Measurements from ENCODE around the gene PRKCA.
A peak's percentile ranks its signal among the peaks of the same experiment; 100 is the strongest.
"Not testable (repeated sequence)": the region's sequence is repeated elsewhere in the genome, so short reads cannot be mapped to it uniquely, and the experiment has no call there.

PRKCA gene

GRCh38 chr17:66283971-66284370 lies 18.4 kb upstream of the PRKCA start:
- intact Hi-C loops (cut with DNase I), result no loop called here
- DNase-seq, result no peak

DNA sequence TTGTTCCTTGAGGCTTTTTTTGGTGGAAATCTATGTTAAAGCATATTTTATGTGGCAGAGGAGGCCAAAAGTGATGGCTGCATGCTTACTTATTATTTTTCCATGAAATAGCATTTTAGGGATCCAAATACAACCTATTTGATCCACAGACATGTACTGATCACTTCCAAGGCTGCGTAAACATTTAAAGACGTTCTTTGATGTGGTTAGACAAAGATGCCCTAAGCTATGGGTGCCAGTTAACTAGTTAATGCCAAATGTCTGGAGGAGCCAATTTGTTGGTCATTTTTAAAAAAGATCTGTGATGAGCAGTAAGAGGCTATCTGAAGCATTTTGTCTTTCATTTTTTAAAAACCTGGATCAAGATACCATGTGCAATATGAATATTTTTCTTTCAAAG lies 17.3 kb upstream of the PRKCA start:
- intact Hi-C loops (cut with DNase I), result no loop called here
- DNase-seq, result no peak

- intact Hi-C loops (cut with DNase I), result no loop called here
- no peak for DNase-seq
These were observed 14.5 kb upstream of the PRKCA start for GRCh38 chr17:66287911-66288310.

DNA sequence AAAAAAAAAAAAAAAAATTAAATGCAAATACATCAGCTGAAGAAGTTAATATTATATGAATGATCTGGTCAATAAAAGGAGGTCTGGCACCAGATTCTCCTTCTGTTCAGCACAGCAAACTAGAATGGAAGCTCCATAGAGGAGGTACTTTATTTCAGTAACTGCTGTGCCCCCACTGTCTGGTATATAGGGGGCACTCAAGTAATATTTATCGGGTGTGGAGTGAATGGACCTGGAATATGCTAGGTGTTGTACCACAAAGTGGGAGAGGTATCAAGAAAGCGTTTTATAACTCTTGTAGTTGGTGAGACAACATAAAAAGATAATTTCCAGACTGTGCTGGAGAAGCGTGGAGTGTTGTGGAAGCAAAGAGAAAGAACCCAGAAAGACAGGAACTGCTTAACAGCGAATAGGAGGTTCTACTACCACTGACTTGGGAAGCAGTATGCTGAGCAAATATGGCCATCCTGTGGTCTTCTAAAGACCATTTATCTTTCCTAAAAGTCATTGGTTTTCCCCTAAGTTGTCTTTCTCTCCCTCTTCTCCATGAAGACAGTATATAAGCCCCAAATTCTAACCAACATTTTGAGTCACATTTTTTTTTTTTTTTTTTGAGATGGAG lies 12.2 kb upstream of the PRKCA start:
- DNase-seq, result peak in 1 of 42 donors; percentile 11
- intact Hi-C loops (cut with DNase I), result no loop called here

- intact Hi-C loops (cut with DNase I), result no loop called here
- no peak for DNase-seq
These were observed 10.1 kb upstream of the PRKCA start for GRCh38 chr17:66292353-66292752.

DNA sequence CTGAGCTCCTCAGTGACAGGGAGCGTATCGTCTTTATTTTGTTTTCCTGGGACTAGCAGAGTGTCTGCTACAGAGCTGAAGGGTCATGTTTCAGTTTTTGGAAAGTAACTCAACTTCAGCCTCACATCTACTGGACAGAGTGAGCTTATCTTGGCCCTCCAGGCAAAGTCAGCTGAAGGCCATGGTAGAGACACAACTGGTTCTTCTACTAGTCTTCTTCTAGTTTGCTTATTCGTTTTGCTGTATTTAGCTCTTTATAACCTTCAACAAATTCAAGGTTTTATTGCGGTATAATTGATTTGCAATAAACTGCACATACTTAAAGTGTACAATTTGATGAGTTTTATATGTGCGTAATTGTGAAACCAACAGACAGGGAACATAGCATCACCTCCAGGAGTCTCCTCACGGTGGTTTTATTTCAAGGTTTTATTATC lies 6.1 kb upstream of the PRKCA start:
- no peak for DNase-seq
- intact Hi-C loops (cut with DNase I), result no loop called here

GRCh38 chr17:66297443-66297842 lies 5.0 kb upstream of the PRKCA start:
- intact Hi-C loops (cut with DNase I); DNase-seq: not testable (repeated sequence)

- DNase-seq, result no peak
- intact Hi-C loops (cut with DNase I), result no loop called here
These were observed 2.7 kb upstream of the PRKCA start for GRCh38 chr17:66299711-66300110.

DNA sequence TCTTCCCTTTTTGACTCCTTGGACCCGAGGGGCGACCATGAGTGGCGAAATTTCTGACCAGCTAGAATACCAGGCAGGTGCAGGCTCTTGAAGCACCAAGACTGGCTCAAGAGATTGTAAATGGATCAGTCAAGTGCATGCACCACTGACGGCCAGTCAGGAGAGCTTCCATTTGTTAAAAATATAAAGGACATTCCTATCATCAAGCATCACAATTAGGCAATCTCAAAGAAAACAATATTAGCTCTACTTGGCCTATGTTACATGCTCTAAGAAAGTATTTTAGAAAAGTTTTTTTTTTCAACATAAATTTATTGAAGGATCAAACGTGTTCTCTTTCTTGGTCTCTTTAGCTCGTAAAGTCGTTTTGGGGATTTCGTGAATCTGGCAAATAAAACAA lies 1.5 kb upstream of the PRKCA start:
- intact Hi-C loops (cut with DNase I), result no loop called here
- DNase-seq, result no peak

- intact Hi-C loops (cut with DNase I), result no loop called here
- DNase-seq, result no peak
These were observed 998 bp upstream of the PRKCA start for GRCh38 chr17:66301367-66301863.

DNA sequence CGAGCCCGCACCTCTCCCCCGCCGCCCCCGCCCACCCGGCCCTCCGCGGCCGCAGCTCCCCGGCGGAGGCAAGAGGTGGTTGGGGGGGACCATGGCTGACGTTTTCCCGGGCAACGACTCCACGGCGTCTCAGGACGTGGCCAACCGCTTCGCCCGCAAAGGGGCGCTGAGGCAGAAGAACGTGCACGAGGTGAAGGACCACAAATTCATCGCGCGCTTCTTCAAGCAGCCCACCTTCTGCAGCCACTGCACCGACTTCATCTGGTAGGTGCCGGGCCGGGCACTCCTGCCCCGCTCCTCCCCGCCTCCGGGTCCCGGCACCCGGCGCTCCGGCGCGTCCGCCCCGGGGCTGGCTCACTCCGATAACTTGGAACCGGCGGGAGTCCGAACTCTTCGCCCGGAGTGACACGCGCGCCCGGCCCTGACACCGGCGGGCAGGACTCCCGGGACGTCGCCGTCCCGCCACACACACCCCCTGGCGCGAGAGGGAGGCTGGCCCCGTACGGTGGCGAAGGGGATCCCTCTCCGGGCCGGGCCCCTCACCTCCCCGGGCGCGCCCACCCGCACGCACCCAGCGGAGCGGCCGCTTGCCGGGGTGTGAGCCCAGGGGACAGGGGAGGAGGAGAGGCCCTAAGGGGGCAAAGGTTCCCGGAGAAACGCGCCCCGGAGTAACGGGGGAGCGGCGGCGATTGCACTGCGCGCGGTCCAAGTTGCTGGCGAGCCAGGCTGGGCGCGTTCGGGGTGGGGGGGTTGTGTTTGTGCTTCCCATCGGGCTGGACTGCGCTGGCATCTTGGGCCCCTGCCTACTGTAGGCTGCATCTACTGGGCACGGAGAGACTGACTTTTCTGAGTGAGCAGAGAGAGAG lies 581 bp downstream of the PRKCA start:
- intact Hi-C loops (cut with DNase I), result loop anchor here (2.0 kb wide), 1 partner anchor 238 kb away; no protein-coding TSS in a partner anchor

GRCh38 chr17:66304304-66305174 lies 2.1 kb downstream of the PRKCA start:
- intact Hi-C loops (cut with DNase I), result no loop called here
- DNase-seq, result peak in 7 of 42 donors; percentile 2 to 30 (median 11)

More for the DNA sequence above, 581 bp downstream of the PRKCA start:
- DNase-seq, result peak; percentile 37 to 82 (median 58)

- intact Hi-C loops (cut with DNase I), result no loop called here
- DNase-seq, result no peak
These were observed 4.0 kb downstream of the PRKCA start for GRCh38 chr17:66306446-66306845.

GRCh38 chr17:66307257-66307656 lies 4.8 kb downstream of the PRKCA start:
- no peak for DNase-seq
- intact Hi-C loops (cut with DNase I), result no loop called here

- DNase-seq, result no peak
- intact Hi-C loops (cut with DNase I), result no loop called here
These were observed 6.4 kb downstream of the PRKCA start for GRCh38 chr17:66308856-66309255.

DNA sequence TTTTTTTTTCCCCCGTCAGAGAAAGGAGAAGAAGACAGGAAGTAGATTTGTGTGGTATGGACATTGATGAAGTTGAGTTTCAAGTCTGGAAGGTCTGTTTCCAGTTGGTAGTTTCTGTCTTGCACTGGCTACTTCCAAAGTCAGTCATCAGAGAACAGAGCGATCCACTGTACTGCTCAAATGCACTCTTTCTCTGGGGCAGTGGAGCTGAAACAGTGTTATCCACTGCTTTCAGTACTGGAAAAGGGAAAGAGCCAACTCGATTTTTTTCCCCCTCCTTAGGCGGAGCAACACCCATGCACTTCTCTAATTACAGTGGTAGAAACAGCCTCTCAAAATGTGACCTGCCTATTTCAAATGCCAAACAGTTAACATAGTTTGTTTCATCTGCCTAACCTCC lies 7.4 kb downstream of the PRKCA start:
- DNase-seq, result peak in 13 of 42 donors; percentile 17 to 75 (median 39)
- intact Hi-C loops (cut with DNase I), result no loop called here

GRCh38 chr17:66310528-66311148 lies 8.2 kb downstream of the PRKCA start:
- intact Hi-C loops (cut with DNase I), result no loop called here
- DNase-seq, result peak in 2 of 42 donors; percentile 15 to 57

GRCh38 chr17:66312912-66313311 lies 10.5 kb downstream of the PRKCA start:
- no peak for DNase-seq
- intact Hi-C loops (cut with DNase I), result no loop called here

DNA sequence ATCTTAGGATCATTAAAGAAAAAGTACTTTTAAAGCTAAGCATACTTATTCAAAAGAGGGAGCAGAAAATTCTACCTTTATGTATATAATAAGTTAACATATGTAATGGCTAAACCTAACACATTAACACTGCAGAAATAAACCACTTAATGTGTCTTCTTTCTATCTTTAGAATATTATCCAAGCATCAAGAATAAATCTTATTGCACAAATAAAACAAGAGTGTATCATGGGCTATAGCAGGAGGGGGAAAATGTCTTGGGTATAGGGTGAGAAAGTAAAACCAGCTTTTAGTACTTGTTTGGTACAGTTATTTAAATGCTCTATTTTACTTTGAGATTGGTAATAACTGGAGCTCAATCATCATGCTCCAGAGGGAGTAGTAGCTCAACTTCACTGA lies 10.9 kb downstream of the PRKCA start:
- intact Hi-C loops (cut with DNase I), result no loop called here
- no peak for DNase-seq

Data from head of caudate nucleus (tissue), 42 donors.